Testis (tissue), 3 donors: ENCODE results near the gene NRXN3. TPM values are rescaled to one million over a fixed set of nuclear protein-coding genes. Genes with fewer than 3 reads are reported as not detected.

Source experiments
- DNase-seq: peaks from one replicate; pipeline ENCODE4 v3.0.0-alpha.2; 2019
- H3K27ac ChIP-seq, 2 donors: fragments of 200-600 bp; sonication (generic); one replicate each; pipeline ENCODE4 v1.5.1; 2019
- H3K27me3 ChIP-seq: fragments of 200-600 bp; sonication (generic); one replicate; pipeline ENCODE4 v1.5.1; 2019
- H3K36me3 ChIP-seq: fragments of 200-600 bp; sonication (generic); one replicate; pipeline ENCODE4 v1.5.1; 2017; ENCODE audit warnings: low read depth; ENCODE audit errors: missing control alignments
- H3K4me1 ChIP-seq: fragments of 200-600 bp; sonication (generic); one replicate; pipeline ENCODE4 v1.5.1; 2019
- H3K4me3 ChIP-seq, 2 donors: fragments of 200-600 bp; sonication (generic); one replicate each; pipeline ENCODE4 v1.5.1; 2017 to 2019
- H3K9me3 ChIP-seq: fragments of 200-600 bp; sonication (generic); one replicate; pipeline ENCODE4 v1.5.1; 2017
- POLR2A ChIP-seq: fragments of 450-650 bp; IDR thresholded peaks from one replicate; pipeline ENCODE4 v1.6.1; 2017; ENCODE audit warnings: antibody characterized with exemption, mild to moderate bottlenecking, moderate library complexity
- WGBS, 2 donors: methylation state at CpG; one replicate each; pipeline ENCODE4 v1.1.5; 2018; 5-methylcytosine and 5-hydroxymethylcytosine counted together
- intact Hi-C: fragments of 100-400 bp; cut with DNase I; formaldehyde crosslinking; loops from one replicate; pipeline ENCODE4 v1.15.1; 2023; ENCODE audit warnings: low total_unique reads
- polyA plus RNA-seq: library from polyadenylated mRNA; stranded (reverse); fragments of 350-450 nt; fragmentation: Illumina TruSeq; extraction: RNeasy Lipid Tissue Mini Kit (QIAGEN cat#74804); gene quantifications from one replicate; pipeline ENCODE4 v1.2.3, GENCODE V29; 2014; ENCODE audit warnings: low read depth, low replicate concordance; ENCODE audit not compliant: insufficient read depth
- total RNA-seq, 2 donors: library from RNA; depleted of rRNA; stranded (reverse); fragments of >200 nt; gene quantifications; one replicate each; pipeline ENCODE4 v1.2.3, GENCODE V29; 2016
- TF ChIP-seq, protein P1 (sequence below), 3 experiments: fragments of 450-650 bp in 2 of 3; fragments of 200-600 bp in 1 of 3; sonication (generic) in 1 of 3; IDR thresholded peaks; one replicate each; pipeline ENCODE4 v1.5.1; 2016 to 2019; ENCODE audit warnings: antibody characterized with exemption in 3 of 3, mild to moderate bottlenecking in 2 of 3, moderate library complexity in 1 of 3

The NRXN3 gene
- total and polyA plus RNA-seq, 3 donors from 2014 or later = 3.5 to 8.0 (median 3.9) TPM

DNA sequence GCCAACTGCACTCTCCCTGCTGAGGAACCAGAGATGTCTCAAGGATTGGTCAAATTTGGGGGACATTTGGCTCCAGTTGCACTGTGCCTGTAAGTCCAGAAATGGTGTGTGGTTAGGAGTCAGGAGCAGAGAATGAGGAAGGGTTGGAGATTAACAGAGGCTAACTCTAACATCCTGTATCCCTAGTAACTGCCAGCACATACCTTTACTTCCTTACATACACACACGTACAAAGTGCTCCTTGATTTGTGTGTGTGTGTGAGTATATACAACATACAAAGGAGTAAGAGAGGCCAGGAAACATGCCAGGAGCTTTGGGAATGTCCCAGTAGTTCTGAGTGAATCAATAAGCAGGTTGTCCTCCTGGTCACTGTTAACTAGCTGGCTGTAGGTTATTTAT is 39.8 kb upstream of the NRXN3 start:
- DNase-seq = no peak
- Histone ChIP-seq H3K27me3 (no peaks in the 10 kb centered on the region), H3K4me1 (peaks cover 13% of the 10 kb centered on the region), H3K36me3 (no peaks in the 10 kb centered on the region), H3K4me3 (no peak overlapping the region), H3K27ac (no peak overlapping the region), H3K9me3 (no peaks in the 10 kb centered on the region)
- intact Hi-C loops = no loop called here
- 67 to 92% methylated on average over 1 of the region's 1 CpG for WGBS, 2 donors
- no peak for TF ChIP-seq POLR2A
- TF ChIP-seq, protein P1, sequence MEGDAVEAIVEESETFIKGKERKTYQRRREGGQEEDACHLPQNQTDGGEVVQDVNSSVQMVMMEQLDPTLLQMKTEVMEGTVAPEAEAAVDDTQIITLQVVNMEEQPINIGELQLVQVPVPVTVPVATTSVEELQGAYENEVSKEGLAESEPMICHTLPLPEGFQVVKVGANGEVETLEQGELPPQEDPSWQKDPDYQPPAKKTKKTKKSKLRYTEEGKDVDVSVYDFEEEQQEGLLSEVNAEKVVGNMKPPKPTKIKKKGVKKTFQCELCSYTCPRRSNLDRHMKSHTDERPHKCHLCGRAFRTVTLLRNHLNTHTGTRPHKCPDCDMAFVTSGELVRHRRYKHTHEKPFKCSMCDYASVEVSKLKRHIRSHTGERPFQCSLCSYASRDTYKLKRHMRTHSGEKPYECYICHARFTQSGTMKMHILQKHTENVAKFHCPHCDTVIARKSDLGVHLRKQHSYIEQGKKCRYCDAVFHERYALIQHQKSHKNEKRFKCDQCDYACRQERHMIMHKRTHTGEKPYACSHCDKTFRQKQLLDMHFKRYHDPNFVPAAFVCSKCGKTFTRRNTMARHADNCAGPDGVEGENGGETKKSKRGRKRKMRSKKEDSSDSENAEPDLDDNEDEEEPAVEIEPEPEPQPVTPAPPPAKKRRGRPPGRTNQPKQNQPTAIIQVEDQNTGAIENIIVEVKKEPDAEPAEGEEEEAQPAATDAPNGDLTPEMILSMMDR (IDR thresholded peaks at IDR 0.05) = no peak

DNA sequence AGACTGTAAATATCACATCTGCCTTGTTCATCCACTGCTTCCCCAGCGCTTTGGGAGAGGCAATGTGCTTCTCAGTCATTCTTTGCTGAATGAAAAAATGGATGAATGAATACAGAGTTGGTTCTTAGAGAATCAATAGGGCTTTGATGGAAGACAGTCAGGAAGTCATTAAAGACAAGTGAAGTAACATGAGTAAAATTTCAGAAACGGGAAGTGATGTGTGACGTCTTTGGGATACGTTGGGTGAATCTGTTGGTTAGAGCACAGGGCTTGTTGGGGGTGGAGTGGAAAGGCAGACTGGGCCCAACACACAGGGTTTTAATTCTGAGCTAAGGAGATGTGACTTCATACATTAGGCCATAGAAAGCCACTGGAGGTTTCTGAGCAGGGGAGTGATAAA is 39.0 kb upstream of the NRXN3 start:
- no peaks in the 10 kb centered on the region for H3K27me3 ChIP-seq
- no peak for TF ChIP-seq POLR2A
- TF ChIP-seq, protein P1 (IDR thresholded peaks at IDR 0.05) = no peak
- no peaks in the 10 kb centered on the region for H3K36me3 ChIP-seq
- no peak for DNase-seq
- no peak overlapping the region for H3K4me3 ChIP-seq
- intact Hi-C loops = no loop called here
- H3K4me1 ChIP-seq = peaks cover 13% of the 10 kb centered on the region
- H3K27ac ChIP-seq = no peak overlapping the region
- H3K9me3 ChIP-seq = no peaks in the 10 kb centered on the region
- WGBS, 2 donors = 85 to 90% methylated on average over 4 of the region's 4 CpGs

DNA sequence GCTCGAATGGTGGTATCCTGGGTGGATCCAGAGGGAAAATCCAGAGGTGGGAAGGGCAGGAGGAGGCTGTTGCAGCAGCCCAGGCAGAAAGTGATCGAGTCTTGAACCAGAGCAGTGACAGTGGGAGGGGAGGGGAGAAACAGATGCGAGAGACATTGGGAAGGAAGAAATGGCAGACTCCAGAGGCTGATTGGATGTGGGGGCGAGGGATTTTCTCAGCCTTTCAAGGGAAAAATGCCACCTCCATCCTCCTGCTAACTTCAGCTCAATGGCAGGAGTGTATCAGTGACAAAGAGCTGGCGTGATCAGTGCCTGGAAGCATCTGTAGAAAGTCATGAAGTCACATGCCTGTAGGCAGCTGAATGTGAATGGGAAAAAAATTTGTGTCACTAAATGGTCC is 38.6 kb upstream of the NRXN3 start:
- intact Hi-C loops = no loop called here
- peak; percentile 14 for DNase-seq
- no peaks in the 10 kb centered on the region for H3K27me3 ChIP-seq

DNA sequence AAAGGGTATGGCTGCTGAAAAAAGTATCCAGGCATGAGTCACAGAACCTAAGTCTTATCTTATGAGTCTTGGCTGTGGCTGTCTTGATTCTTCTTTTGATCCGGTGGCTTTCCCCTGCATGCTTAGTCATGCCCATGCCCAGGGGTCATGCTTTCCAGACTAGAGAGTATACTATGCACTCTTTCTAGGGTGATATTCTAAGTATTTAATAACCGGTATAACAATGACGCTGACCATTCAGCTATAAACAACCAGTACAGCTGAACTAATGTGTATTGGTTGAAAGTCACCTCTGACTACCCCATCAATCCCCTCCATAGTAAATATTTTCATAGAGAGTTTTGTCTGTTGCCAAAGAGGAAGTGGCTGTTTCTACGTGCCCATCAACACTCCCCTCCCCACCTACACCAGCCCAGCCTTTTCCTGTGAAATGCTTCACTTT is 34.7 kb upstream of the NRXN3 start:
- 62 to 81% methylated on average over 4 of the region's 4 CpGs for WGBS, 2 donors
- no peaks in the 10 kb centered on the region for H3K27me3 ChIP-seq
- intact Hi-C loops = no loop called here
- no peaks in the 10 kb centered on the region for H3K36me3 ChIP-seq
- H3K4me3 ChIP-seq = no peak overlapping the region
- no peak for DNase-seq
- TF ChIP-seq, protein P1 (IDR thresholded peaks at IDR 0.05) = no peak
- no peak for TF ChIP-seq POLR2A
- peaks cover 13% of the 10 kb centered on the region for H3K4me1 ChIP-seq
- H3K27ac ChIP-seq = no peak overlapping the region
- H3K9me3 ChIP-seq = no peaks in the 10 kb centered on the region

More for the DNA sequence above, 38.6 kb upstream of the NRXN3 start:
- Histone ChIP-seq H3K4me3 (no peak overlapping the region), H3K36me3 (no peaks in the 10 kb centered on the region), H3K4me1 (peaks cover 13% of the 10 kb centered on the region), H3K9me3 (no peaks in the 10 kb centered on the region), H3K27ac (no peak overlapping the region)
- WGBS, 2 donors = 43 to 68% methylated on average over 5 of the region's 5 CpGs
- no peak for TF ChIP-seq POLR2A
- TF ChIP-seq, protein P1 (IDR thresholded peaks at IDR 0.05) = no peak

DNA sequence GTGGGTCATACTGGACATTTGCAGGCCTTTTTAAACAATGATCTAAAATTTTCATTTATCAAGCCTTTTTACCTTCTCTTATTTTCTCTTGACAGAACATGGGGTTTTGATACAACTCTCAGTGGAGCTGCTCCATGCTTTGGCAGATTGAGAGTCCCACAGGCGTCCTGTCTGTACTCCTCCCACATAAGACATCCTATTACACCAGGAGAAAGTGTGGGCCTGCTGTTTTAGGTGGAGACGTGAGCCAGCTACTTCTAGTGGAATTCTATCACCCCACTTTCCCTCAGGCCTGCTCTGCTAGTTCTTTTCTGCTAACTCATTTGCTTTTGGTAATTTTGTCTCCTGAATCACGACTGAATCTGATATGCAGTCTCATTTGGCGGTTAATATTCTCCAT is 33.5 kb upstream of the NRXN3 start:
- intact Hi-C loops = no loop called here
- Histone ChIP-seq H3K27ac (no peak overlapping the region), H3K27me3 (no peaks in the 10 kb centered on the region), H3K4me1 (peaks cover 10% of the 10 kb centered on the region), H3K9me3 (no peaks in the 10 kb centered on the region), H3K36me3 (no peaks in the 10 kb centered on the region), H3K4me3 (no peak overlapping the region)
- no peak for DNase-seq
- 50 to 52% methylated on average over 4 of the region's 4 CpGs for WGBS, 2 donors
- TF ChIP-seq, protein P1 (IDR thresholded peaks at IDR 0.05) = no peak
- TF ChIP-seq POLR2A = no peak
